ENCODE measurements around the gene BOLA1. TPM values are rescaled to one million over a fixed set of nuclear protein-coding genes. Genes with fewer than 3 reads are reported as not detected.

The BOLA1 gene
- total and polyA plus RNA-seq, 2 of the 13 experiments (the other 11 are each of a cell fraction or from before 2014, with no cell fraction given), result 3.2 to 4.2 TPM

- TF ChIP-seq IRF1 (CRISPR knock-in tag; IDR thresholded peaks at IDR 0.05; ENCODE audit: low read depth) (no peak), ZNF609 (CRISPR knock-in tag; IDR thresholded peaks at IDR 0.05; ENCODE audit: borderline replicate concordance) (no peak), ZNF431 (CRISPR knock-in tag; IDR thresholded peaks at IDR 0.05; ENCODE audit: borderline replicate concordance, low read depth) (no peak), THYN1 (CRISPR knock-in tag; IDR thresholded peaks at IDR 0.05; ENCODE audit: borderline replicate concordance, low read depth) (no peak), ZNF547 (CRISPR knock-in tag; IDR thresholded peaks at IDR 0.05) (peak; percentile 77), REXO4 (CRISPR knock-in tag; IDR thresholded peaks at IDR 0.05; ENCODE audit: borderline replicate concordance) (no peak), ZNF335 (CRISPR knock-in tag; IDR thresholded peaks at IDR 0.05) (peak; percentile 73), ZNF510 (CRISPR knock-in tag; IDR thresholded peaks at IDR 0.05; ENCODE audit: low read depth) (0 out of 2 replicates have a peak, but pooled peaks have one; percentile 23), ZNF749 (CRISPR knock-in tag; IDR thresholded peaks at IDR 0.05; ENCODE audit: borderline replicate concordance) (0 out of 2 replicates have a peak, but pooled peaks have one; percentile 68), TMF1 (CRISPR knock-in tag; IDR thresholded peaks at IDR 0.05; ENCODE audit: low read depth) (no peak), ZNF143 (CRISPR knock-in tag; IDR thresholded peaks at IDR 0.05) (peak; percentile 72), ZNF740 (CRISPR knock-in tag; IDR thresholded peaks at IDR 0.05) (no peak), HIVEP1 (CRISPR knock-in tag; IDR thresholded peaks at IDR 0.05) (no peak; the same call in 1 of the 2 replicates), ZNF629 (CRISPR knock-in tag; conservative IDR thresholded peaks at IDR 0.05) (no peak), PREB (CRISPR knock-in tag; IDR thresholded peaks at IDR 0.05) (no peak), NBN (conservative IDR thresholded peaks at IDR 0.05) (no peak), ZSCAN25 (CRISPR knock-in tag; IDR thresholded peaks at IDR 0.05) (peak; percentile 49; the same call in 1 of the 2 replicates), EHMT2 (IDR thresholded peaks at IDR 0.05; ENCODE audit: borderline replicate concordance, low read depth, low read length) (no peak), MAF1 (CRISPR knock-in tag; IDR thresholded peaks at IDR 0.05; ENCODE audit: borderline replicate concordance) (no peak)
Observed at GRCh38 chr1:149927563-149928400, 28.4 kb downstream of the BOLA1 start, which contains the start of gene SF3B4 (continued).

All from HepG2 (cell line).